CD4-positive, alpha-beta T cell (primary cell): ENCODE results near the gene GPC5. TPM values are rescaled to one million over a fixed set of nuclear protein-coding genes. Genes with fewer than 3 reads are reported as not detected.

Source experiments
- ATAC-seq: fragments of 200-7000 bp; cut with Tn5 transposase; one replicate; pipeline ENCODE4 v1.10.0; 2022; ENCODE audit warnings: mild to moderate bottlenecking; ENCODE audit not compliant: poor library complexity
- CTCF ChIA-PET: fragments of 350-600 bp; sonication (Branson Sonifier 250); formaldehyde crosslinking; loops from one replicate; lab custom pipeline; 2021; ENCODE audit warnings: antibody characterized with exemption, inconsistent platforms; lab: Charles Lee
- POLR2A ChIA-PET: fragments of 350-600 bp; sonication (Branson Sonifier 250); formaldehyde crosslinking; loops from one replicate; lab custom pipeline; 2021; ENCODE audit warnings: antibody characterized with exemption, inconsistent platforms; lab: Charles Lee
- DNase-seq, 14 experiments: peaks; one replicate each; pipeline ENCODE4 v3.0.0-alpha.2; 2013 to 2020; ENCODE audit warnings: mixed read lengths in 2 of 14
- H3K27ac ChIP-seq, 2 donors: one replicate each; pipeline versions ENCODE4 v1.5.1 to v1.7.0; 2013; ENCODE audit warnings: low read length in 2 of 2, low read depth in 1 of 2, mild to moderate bottlenecking in 1 of 2
- H3K27me3 ChIP-seq, 2 experiments: 1 replicate in 1 of 2; 2 replicates in 1 of 2; pipeline versions ENCODE4 v1.6.1 to v1.7.0; 2013; ENCODE audit warnings: low read length in 2 of 2, control low read depth in 1 of 2, mild to moderate bottlenecking in 1 of 2, moderate library complexity in 1 of 2; ENCODE audit not compliant: insufficient read depth in 2 of 2, control insufficient read depth in 1 of 2
- H3K36me3 ChIP-seq: one replicate; pipeline ENCODE4 v1.6.1; 2013; ENCODE audit warnings: low read length, control low read depth; ENCODE audit not compliant: insufficient read depth
- H3K4me1 ChIP-seq: one replicate; pipeline ENCODE4 v1.6.1; 2013; ENCODE audit warnings: low read length, control low read depth; ENCODE audit not compliant: insufficient read depth
- H3K4me3 ChIP-seq: one replicate; pipeline ENCODE4 v1.5.1; 2013; ENCODE audit warnings: mild to moderate bottlenecking, low read length, moderate library complexity
- H3K9me3 ChIP-seq, 2 experiments: 1 replicate in 1 of 2; 2 replicates in 1 of 2; pipeline versions ENCODE4 v1.6.1 to v1.7.0; 2013; ENCODE audit warnings: low read length in 2 of 2, mild to moderate bottlenecking in 2 of 2, control low read depth in 1 of 2, moderate library complexity in 1 of 2; ENCODE audit not compliant: control insufficient read depth in 1 of 2, insufficient read depth in 1 of 2
- H3K27ac Mint-ChIP-seq: one replicate; pipeline ENCODE4 v1.8.0; 2020; ENCODE audit warnings: mixed read lengths
- H3K27me3 Mint-ChIP-seq: one replicate; pipeline ENCODE4 v1.8.0; 2021; ENCODE audit warnings: mixed read lengths
- H3K36me3 Mint-ChIP-seq: one replicate; pipeline ENCODE4 v1.8.0; 2021; ENCODE audit warnings: low read depth, mixed read lengths
- H3K4me1 Mint-ChIP-seq: one replicate; pipeline ENCODE4 v1.8.0; 2021; ENCODE audit warnings: low read depth, mixed read lengths
- H3K4me3 Mint-ChIP-seq: one replicate; pipeline ENCODE4 v1.8.0; 2020; ENCODE audit warnings: mild to moderate bottlenecking, mixed read lengths
- H3K9me3 Mint-ChIP-seq: one replicate; pipeline ENCODE4 v1.8.0; 2020; ENCODE audit warnings: mixed read lengths
- CTCF ChIP-seq: fragments of 200-600 bp; IDR thresholded peaks from one replicate; pipeline ENCODE4 v1.8.0; 2022; ENCODE audit warnings: antibody characterized with exemption, mild to moderate bottlenecking
- intact Hi-C, 2 experiments: fragments of 100-400 bp; cut with DNase I in 1 of 2; cut with micrococcal nuclease in 1 of 2; formaldehyde crosslinking; loops; one replicate each; pipeline versions ENCODE4 v1.15.1 to v1.9.0; 2023 to 2025; cut with DNase I, micrococcal nuclease
- total RNA-seq, 174 experiments: library from RNA in 2 of 174; stranded (reverse) in 2 of 174; gene quantifications; one replicate each; pipeline ENCODE4 v1.2.3 and lab custom pipeline; 2021 to 2026

The GPC5 gene
- total RNA-seq, 2 experiments from 2014 or later = not detected

- Mint-ChIP-seq H3K27ac (no peak overlapping the region), H3K36me3 (no peaks in the 10 kb centered on the region), H3K27me3 (peaks cover 4% of the 10 kb centered on the region), H3K9me3 (no peaks in the 10 kb centered on the region), H3K4me1 (no peaks in the 10 kb centered on the region), H3K4me3 (no peak overlapping the region)
- no peaks in the 10 kb centered on the region for H3K4me1 ChIP-seq
- POLR2A ChIA-PET = no interaction called here
- ATAC-seq (no peak), DNase-seq (no peak)
- CTCF ChIA-PET = no interaction called here
- no peak overlapping the region for H3K4me3 ChIP-seq
- H3K27ac ChIP-seq = no peak overlapping the region
- intact Hi-C loops = no loop called here
- no peak for TF ChIP-seq CTCF
- H3K9me3 ChIP-seq = no peaks in the 10 kb centered on the region
- H3K36me3 ChIP-seq = no peaks in the 10 kb centered on the region
- H3K27me3 ChIP-seq = peaks cover 0 to 6% of the 10 kb centered on the region in 2 experiments
These were observed 69.9 kb downstream of the GPC5 start for GRCh38 chr13:91468301-91468700.

- Histone ChIP-seq H3K27me3 (peaks cover 0 to 6% of the 10 kb centered on the region in 2 experiments), H3K9me3 (no peaks in the 10 kb centered on the region), H3K27ac (no peak overlapping the region), H3K4me3 (no peak overlapping the region), H3K4me1 (no peaks in the 10 kb centered on the region), H3K36me3 (no peaks in the 10 kb centered on the region)
- DNase-seq = no peak
- no peak for ATAC-seq
- no peaks in the 10 kb centered on the region for H3K4me1 Mint-ChIP-seq
- intact Hi-C loops = no loop called here
- TF ChIP-seq CTCF = no peak
- H3K9me3 Mint-ChIP-seq = no peaks in the 10 kb centered on the region
- ChIA-PET CTCF (no interaction called here), POLR2A (no interaction called here)
- peaks cover 4% of the 10 kb centered on the region for H3K27me3 Mint-ChIP-seq
- H3K27ac Mint-ChIP-seq = no peak overlapping the region
- no peak overlapping the region for H3K4me3 Mint-ChIP-seq
- no peaks in the 10 kb centered on the region for H3K36me3 Mint-ChIP-seq
These were observed 71.7 kb downstream of the GPC5 start for GRCh38 chr13:91470084-91470621.

DNA sequence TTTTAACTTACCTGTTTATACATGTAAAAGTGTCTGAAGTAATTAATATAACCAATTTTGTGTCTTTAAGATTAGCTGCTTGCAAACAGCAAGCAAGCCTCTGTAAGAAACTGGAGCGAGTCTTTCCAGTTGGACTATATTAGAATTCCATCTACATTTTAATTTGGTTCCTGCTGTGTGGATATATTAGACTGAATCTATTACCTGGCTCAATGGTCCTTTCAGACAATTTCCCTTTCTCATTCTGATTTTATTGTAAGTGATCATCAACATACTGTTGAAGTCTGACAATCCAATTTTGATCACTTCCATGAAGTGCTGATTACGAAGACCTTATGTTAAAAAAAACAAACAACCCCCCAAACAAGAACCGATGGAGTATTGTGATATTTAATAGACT, 72.3 kb downstream of the GPC5 start:
- H3K4me3 Mint-ChIP-seq = no peak overlapping the region
- H3K27me3 Mint-ChIP-seq = peaks cover 4% of the 10 kb centered on the region
- no peaks in the 10 kb centered on the region for H3K36me3 ChIP-seq
- no peaks in the 10 kb centered on the region for H3K4me1 Mint-ChIP-seq
- H3K4me3 ChIP-seq = no peak overlapping the region
- H3K9me3 ChIP-seq = no peaks in the 10 kb centered on the region
- H3K4me1 ChIP-seq = no peaks in the 10 kb centered on the region
- intact Hi-C loops = no loop called here
- POLR2A ChIA-PET = no interaction called here
- no peaks in the 10 kb centered on the region for H3K9me3 Mint-ChIP-seq
- no peak for ATAC-seq
- DNase-seq = no peak
- no peaks in the 10 kb centered on the region for H3K36me3 Mint-ChIP-seq
- CTCF ChIA-PET = no interaction called here
- H3K27me3 ChIP-seq = peaks cover 0 to 6% of the 10 kb centered on the region in 2 experiments
- no peak for TF ChIP-seq CTCF
- no peak overlapping the region for H3K27ac Mint-ChIP-seq
- H3K27ac ChIP-seq = no peak overlapping the region
